Stomach (tissue), 9 donors: ENCODE results near the gene EHD4. TPM values are rescaled to one million over a fixed set of nuclear protein-coding genes. Genes with fewer than 3 reads are reported as not detected.
A peak's percentile ranks its signal among the peaks of the same experiment; 100 is the strongest.

Experiments used
- DNase-seq, 2 donors: peaks; one replicate each; pipeline versions ENCODE4 v3.0.0 to v3.0.0-alpha.2; 2013 to 2019
- H3K27ac ChIP-seq, 5 donors: fragments of 200-600 bp in 4 of 5; sonication (generic) in 4 of 5; one replicate each; pipeline ENCODE4 v1.5.1; 2013 to 2019; ENCODE audit warnings: mild to moderate bottlenecking in 1 of 5, moderate library complexity in 1 of 5
- H3K27me3 ChIP-seq, 3 donors: fragments of 200-600 bp; sonication (generic); one replicate each; pipeline ENCODE4 v1.5.1; 2017 to 2019; ENCODE audit warnings: mixed run types in 1 of 3
- H3K36me3 ChIP-seq, 4 donors: fragments of 200-600 bp; sonication (generic); 1 replicate in 3 of 4; 2 replicates in 1 of 4; pipeline ENCODE4 v1.5.1; 2016 to 2019
- H3K4me1 ChIP-seq, 4 donors: fragments of 200-600 bp; sonication (generic); one replicate each; pipeline ENCODE4 v1.5.1; 2016 to 2019
- H3K4me3 ChIP-seq, 4 donors: fragments of 200-600 bp; sonication (generic) in 3 of 4; one replicate each; pipeline ENCODE4 v1.5.1; 2016 to 2019; ENCODE audit warnings: mild to moderate bottlenecking in 1 of 4
- H3K9me3 ChIP-seq, 4 donors: fragments of 200-600 bp; sonication (generic); one replicate each; pipeline ENCODE4 v1.5.1; 2016 to 2019
- CTCF ChIP-seq, 7 experiments: fragments of 450-650 bp in 4 of 7; fragments of 200-600 bp in 3 of 7; sonication (generic) in 3 of 7; IDR thresholded peaks; one replicate each; pipeline ENCODE4 v1.5.1; 2016 to 2019; ENCODE audit warnings: antibody characterized with exemption in 7 of 7, control low read depth in 2 of 7, mild to moderate bottlenecking in 1 of 7
- EP300 ChIP-seq: sonication (generic); formaldehyde crosslinking; IDR thresholded peaks from one replicate; pipeline ENCODE4 v1.6.1; 2017; ENCODE audit warnings: antibody characterized with exemption
- POLR2A ChIP-seq, 4 donors: fragments of 450-650 bp; IDR thresholded peaks; one replicate each; pipeline ENCODE4 v1.6.1; 2016; ENCODE audit warnings: antibody characterized with exemption in 4 of 4, control low read depth in 2 of 4, mild to moderate bottlenecking in 1 of 4, moderate library complexity in 1 of 4
- POLR2AphosphoS5 ChIP-seq, 3 donors: sonication (generic); formaldehyde crosslinking; IDR thresholded peaks; one replicate each; pipeline ENCODE4 v1.6.1; 2016; ENCODE audit warnings: antibody characterized with exemption in 3 of 3
- WGBS, 5 donors: extraction: QIAGEN DNeasy Blood & Tissue Kit in 3 of 5; methylation state at CpG; one replicate each; pipeline versions ENCODE4 v1.1.5 to v1.1.7; 2013 to 2018; 5-methylcytosine and 5-hydroxymethylcytosine counted together
- intact Hi-C: fragments of 100-400 bp; cut with DNase I; formaldehyde crosslinking; loops from one replicate; pipeline ENCODE4 v1.15.1; 2023; ENCODE audit warnings: low total_unique reads
- polyA plus RNA-seq, 3 donors: library from polyadenylated mRNA; stranded (reverse); fragments of 200-250 nt; gene quantifications; one replicate each; pipeline ENCODE4 v1.2.3, GENCODE V29; 2013
- total RNA-seq, 5 donors: library from RNA; depleted of rRNA; stranded (reverse); fragments of >200 nt; gene quantifications; one replicate each; pipeline versions ENCODE4 v1.1.0 to v1.2.3, GENCODE V29; 2014 to 2016
- donor health status: healthy with polysubstance abuse.
- donor health status: Bipolar disorder and iron deficiency.
- donor health status: healthy.

EHD4 gene
- total and polyA plus RNA-seq, 8 donors: 5.8 to 86.4 (median 16.2) TPM

- TF ChIP-seq EP300: no peak
- no peak for TF ChIP-seq CTCF (IDR thresholded peaks at IDR 0.05)
- no peak for TF ChIP-seq POLR2A (IDR thresholded peaks at IDR 0.05)
- no peak for TF ChIP-seq POLR2AphosphoS5 (IDR thresholded peaks at IDR 0.05)
- H3K27me3 ChIP-seq: no peaks in the 10 kb centered on the region
- no peak for DNase-seq
- no peak overlapping the region for H3K27ac ChIP-seq
- intact Hi-C loops: no loop called here
- H3K36me3 ChIP-seq: peaks cover 12 to 80% (median 53%) of the 10 kb centered on the region in 4 donors
- no peak overlapping the region for H3K4me3 ChIP-seq
- WGBS, 5 donors: 63 to 76% (median 75%) methylated on average over 5 of the region's 5 CpGs
- H3K4me1 ChIP-seq: peaks cover 0 to 23% (median 4%) of the 10 kb centered on the region in 4 donors
- H3K9me3 ChIP-seq: no peaks in the 10 kb centered on the region
These were observed 70.9 kb downstream of the EHD4 start for GRCh38 chr15:41901431-41901830.

- intact Hi-C loops: no loop called here
- peaks cover 0 to 23% (median 4%) of the 10 kb centered on the region in 4 donors for H3K4me1 ChIP-seq
- WGBS, 5 donors: 89 to 92% (median 91%) methylated on average over 33 to 36 of the region's 36 CpGs
- no peaks in the 10 kb centered on the region for H3K9me3 ChIP-seq
- DNase-seq: no peak
- peaks cover 12 to 74% (median 50%) of the 10 kb centered on the region in 4 donors for H3K36me3 ChIP-seq
- no peaks in the 10 kb centered on the region for H3K27me3 ChIP-seq
- no peak overlapping the region for H3K27ac ChIP-seq
- no peak overlapping the region for H3K4me3 ChIP-seq
- TF ChIP-seq POLR2A (IDR thresholded peaks at IDR 0.05) (no peak), CTCF (IDR thresholded peaks at IDR 0.05) (no peak), EP300 (no peak), POLR2AphosphoS5 (IDR thresholded peaks at IDR 0.05) (no peak)
These were observed 71.6 kb downstream of the EHD4 start for GRCh38 chr15:41900526-41901380.

- Histone ChIP-seq H3K4me3 (no peak overlapping the region), H3K36me3 (peaks cover 12 to 66% (median 47%) of the 10 kb centered on the region in 4 donors), H3K27me3 (no peaks in the 10 kb centered on the region), H3K9me3 (no peaks in the 10 kb centered on the region), H3K27ac (no peak overlapping the region), H3K4me1 (peaks cover 4 to 27% (median 9%) of the 10 kb centered on the region in 4 donors)
- intact Hi-C loops: no loop called here
- TF ChIP-seq CTCF (IDR thresholded peaks at IDR 0.05): no peak
- no peak for TF ChIP-seq EP300
- TF ChIP-seq POLR2AphosphoS5 (IDR thresholded peaks at IDR 0.05): no peak
- no peak for TF ChIP-seq POLR2A (IDR thresholded peaks at IDR 0.05)
- no peak for DNase-seq
- WGBS, 5 donors: 73 to 85% (median 78%) methylated on average over 6 of the region's 6 CpGs
These were observed 72.4 kb downstream of the EHD4 start for GRCh38 chr15:41899854-41900442.

- intact Hi-C loops: no loop called here
- no peak for TF ChIP-seq POLR2AphosphoS5 (IDR thresholded peaks at IDR 0.05)
- no peak for TF ChIP-seq POLR2A (IDR thresholded peaks at IDR 0.05)
- no peak for TF ChIP-seq EP300
- TF ChIP-seq CTCF (IDR thresholded peaks at IDR 0.05): no peak
- Histone ChIP-seq H3K27ac (no peak overlapping the region), H3K27me3 (no peaks in the 10 kb centered on the region), H3K4me3 (no peak overlapping the region), H3K36me3 (peaks cover 9 to 52% (median 43%) of the 10 kb centered on the region in 4 donors), H3K9me3 (no peaks in the 10 kb centered on the region), H3K4me1 (peaks cover 22 to 41% (median 31%) of the 10 kb centered on the region in 4 donors)
- peak in 1 of 2 donors; percentile 52 for DNase-seq
- WGBS, 5 donors: 80 to 90% (median 83%) methylated on average over 7 to 8 of the region's 8 CpGs
These were observed 75.0 kb downstream of the EHD4 start for GRCh38 chr15:41897363-41897799.
